ENCODE data around the gene PTGES. TPM values are rescaled to one million over a fixed set of nuclear protein-coding genes. Genes with fewer than 3 reads are reported as not detected.
"Not testable (repeated sequence)": the region's sequence is repeated elsewhere in the genome, so short reads cannot be mapped to it uniquely, and the experiment has no call there.

The PTGES gene
- total RNA-seq, 1 experiment from 2014 or later = 2.5 TPM

GRCh38 chr9:129786481-129786880, 33.6 kb upstream of the PTGES start (continued):
- TF ChIP-seq ARID4B (CRISPR knock-in tag; IDR thresholded peaks at IDR 0.05; ENCODE audit: borderline replicate concordance) (no peak), ERG (CRISPR knock-in tag; IDR thresholded peaks at IDR 0.05) (no peak), ZSCAN18 (CRISPR knock-in tag; IDR thresholded peaks at IDR 0.05) (no peak)

- CTCF ChIA-PET = interaction anchor here (0.6 to 14.0 kb wide), 5 partner anchors 22 to 654 kb away, joined by 3 to 101 read pairs (median 6); no protein-coding TSS in a partner anchor
- Mint-ChIP-seq H3K27ac (no peak overlapping the region), H3K36me3 (no peaks in the 10 kb centered on the region), H3K9me3 (no peaks in the 10 kb centered on the region), H3K27me3 (ENCODE audit: low read depth) (no peaks in the 10 kb centered on the region; the same call in 1 of the 2 replicates), H3K4me3 (no peak overlapping the region), H3K4me1 (no peaks in the 10 kb centered on the region)
- TF ChIP-seq MXD4 (CRISPR knock-in tag; IDR thresholded peaks at IDR 0.05; ENCODE audit: borderline replicate concordance) = no peak
- no peak for TF ChIP-seq ATF1 (CRISPR knock-in tag; IDR thresholded peaks at IDR 0.05)
- no peak for TF ChIP-seq FOXK1 (CRISPR knock-in tag; IDR thresholded peaks at IDR 0.05)
- POLR2A ChIA-PET = no interaction called here
- ATAC-seq (no peak), DNase-seq (ENCODE audit: low spot score) (no peak)
Observed at GRCh38 chr9:129785866-129786265, 33.0 kb upstream of the PTGES start.

GRCh38 chr9:129784970-129785369, 32.1 kb upstream of the PTGES start:
- H3K27ac Mint-ChIP-seq; H3K36me3 Mint-ChIP-seq; H3K27me3 Mint-ChIP-seq (ENCODE audit: low read depth); DNase-seq (ENCODE audit: low spot score); H3K4me1 Mint-ChIP-seq; H3K4me3 Mint-ChIP-seq; H3K9me3 Mint-ChIP-seq; ATAC-seq; POLR2A ChIA-PET: not testable (repeated sequence)
- CTCF ChIA-PET = interaction anchor here (0.6 to 14.0 kb wide), 5 partner anchors 13 to 142 kb away, joined by 4 to 101 read pairs (median 7); no protein-coding TSS in a partner anchor

- Mint-ChIP-seq H3K4me3 (no peak overlapping the region), H3K27ac (no peak overlapping the region)
- TF ChIP-seq HMGXB4 (CRISPR knock-in tag; IDR thresholded peaks at IDR 0.05) = no peak
- TF ChIP-seq USF1 (CRISPR knock-in tag; IDR thresholded peaks at IDR 0.05) = no peak
- TF ChIP-seq ZNF121 (CRISPR knock-in tag; IDR thresholded peaks at IDR 0.05) = peak; percentile 97
- TF ChIP-seq GABPB1 (CRISPR knock-in tag; IDR thresholded peaks at IDR 0.05) = no peak
- TF ChIP-seq USF2 (CRISPR knock-in tag; IDR thresholded peaks at IDR 0.05) = no peak
- TF ChIP-seq ZNF532 (CRISPR knock-in tag; IDR thresholded peaks at IDR 0.05; ENCODE audit: borderline replicate concordance) = no peak
Observed at GRCh38 chr9:129783516-129784361, 30.9 kb upstream of the PTGES start.

More at GRCh38 chr9:129783516-129784361, 30.9 kb upstream of the PTGES start:
- ChIA-PET CTCF (interaction anchor here (0.6 to 14.0 kb wide), 9 partner anchors 26 to 141 kb away, joined by 3 to 101 read pairs (median 4); partner anchors contain the start of gene ASB6), POLR2A (interaction anchor here (0.6 to 0.7 kb wide), 2 partner anchors 54 to 652 kb away, joined by 3 to 5 read pairs; no protein-coding TSS in a partner anchor)
- no peaks in the 10 kb centered on the region for H3K4me1 Mint-ChIP-seq
- no peaks in the 10 kb centered on the region; the same call in 1 of the 2 replicates for H3K27me3 Mint-ChIP-seq (ENCODE audit: low read depth)
- no peaks in the 10 kb centered on the region for H3K36me3 Mint-ChIP-seq
- ATAC-seq = peak; percentile 97
- DNase-seq (ENCODE audit: low spot score) = peak; percentile 84
- H3K9me3 Mint-ChIP-seq = no peaks in the 10 kb centered on the region
